Epidermal melanocyte (primary cell): Measurements from ENCODE around the gene LHX3.

ENCODE experiments used
- DNase-seq: peaks from one replicate; pipeline ENCODE4 v3.0.0; 2011; ENCODE audit warnings: low spot score; ENCODE audit not compliant: insufficient read length

LHX3 gene

GRCh38 chr9:136178773-136179075 lies 26.2 kb downstream of the LHX3 start:
- no peak for DNase-seq

- no peak for DNase-seq
Observed at GRCh38 chr9:136178061-136178772, 26.7 kb downstream of the LHX3 start.

- DNase-seq: no peak
Observed at GRCh38 chr9:136177224-136177623, 27.7 kb downstream of the LHX3 start.

GRCh38 chr9:136175616-136176197 lies 29.2 kb downstream of the LHX3 start:
- no peak for DNase-seq

GRCh38 chr9:136174779-136175615 lies 29.9 kb downstream of the LHX3 start:
- no peak for DNase-seq

GRCh38 chr9:136173648-136174290 lies 31.2 kb downstream of the LHX3 start:
- no peak for DNase-seq

- no peak for DNase-seq
Observed at GRCh38 chr9:136172412-136173079, 32.4 kb downstream of the LHX3 start.

GRCh38 chr9:136171801-136172411 lies 33.0 kb downstream of the LHX3 start:
- no peak for DNase-seq

GRCh38 chr9:136171009-136171800 lies 33.7 kb downstream of the LHX3 start:
- DNase-seq: no peak

GRCh38 chr9:136170006-136170901 lies 34.7 kb downstream of the LHX3 start:
- DNase-seq: no peak

- DNase-seq: no peak
Observed at GRCh38 chr9:136169495-136169894, 35.4 kb downstream of the LHX3 start.

GRCh38 chr9:136163248-136163850 lies 41.6 kb downstream of the LHX3 start:
- DNase-seq: no peak

GRCh38 chr9:136160995-136161610 lies 43.8 kb downstream of the LHX3 start:
- no peak for DNase-seq

- no peak for DNase-seq
Observed at GRCh38 chr9:136160381-136160841, 44.5 kb downstream of the LHX3 start.

GRCh38 chr9:136159851-136160250 lies 45.1 kb downstream of the LHX3 start:
- DNase-seq: no peak

GRCh38 chr9:136157477-136158265 lies 47.3 kb downstream of the LHX3 start:
- DNase-seq: no peak
